Neural progenitor cell (in vitro differentiated cells): ENCODE results near the gene TMBIM6.

ENCODE experiments used
- CTCF ChIP-seq: fragments of 200-600 bp; sonication (generic); IDR thresholded peaks from 2 replicates; pipeline ENCODE4 v1.5.1; 2017; ENCODE audit warnings: antibody characterized with exemption, mild to moderate bottlenecking
- EZH2 ChIP-seq: fragments of 200-600 bp; sonication (generic); IDR thresholded peaks from 2 replicates; pipeline ENCODE4 v1.6.1; 2017; ENCODE audit warnings: antibody characterized with exemption, mild to moderate bottlenecking, moderate library complexity

GRCh38 chr12:49808686-49809380 is 67.5 kb downstream of the TMBIM6 start:
- TF ChIP-seq CTCF (no peak), EZH2 (no peak)
